ENCODE data around the gene ERCC2. TPM values are rescaled to one million over a fixed set of nuclear protein-coding genes. Genes with fewer than 3 reads are reported as not detected.

ERCC2 gene
- total and polyA plus RNA-seq, 2 donors = 5.0 to 14.2 TPM

DNA sequence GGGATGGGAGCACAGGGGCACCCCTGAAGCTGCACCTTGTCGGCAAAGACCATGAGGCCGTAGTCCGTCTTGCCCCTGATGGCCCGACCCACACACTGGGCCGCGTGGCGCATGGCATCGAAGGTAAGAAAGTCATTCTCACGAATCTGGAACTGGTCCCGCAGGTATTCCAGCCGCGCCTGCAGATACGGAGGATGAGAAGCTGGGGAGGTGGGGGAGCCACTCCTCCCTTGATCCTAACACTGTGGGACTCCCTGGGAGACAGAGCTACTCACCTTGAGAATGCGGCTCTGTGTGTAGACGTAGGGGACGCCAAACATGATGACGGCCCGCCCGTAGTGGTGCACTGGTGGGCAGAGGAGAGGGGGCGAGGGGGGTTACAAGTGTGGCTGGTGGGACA, 17.9 kb downstream of the ERCC2 start:
- peaks cover 29 to 54% of the 10 kb centered on the region in 2 donors for H3K36me3 ChIP-seq (ENCODE audit: control insufficient read depth in 2 of 2, insufficient read depth in 2 of 2, low read length in 1 of 2)
- H3K9me3 ChIP-seq (ENCODE audit: control insufficient read depth in 2 of 2, insufficient read depth in 1 of 2, low read length in 1 of 2) = no peaks in the 10 kb centered on the region
- 97% methylated on average over 20 of the region's 20 CpGs for WGBS
- no peak overlapping the region for H3K27ac ChIP-seq (ENCODE audit: low read depth in 1 of 2, low read length in 1 of 2)
- no peaks in the 10 kb centered on the region for H3K4me1 ChIP-seq (ENCODE audit: control insufficient read depth in 2 of 2, insufficient read depth in 2 of 2, low read length in 2 of 2)
- DNase-seq (ENCODE audit: low read depth in 6 of 9, low spot score in 9 of 9) = no peak
- H3K4me3 ChIP-seq (ENCODE audit: low read length in 2 of 2) = no peak overlapping the region
- peaks cover 0 to 8% of the 10 kb centered on the region in 2 donors for H3K27me3 ChIP-seq (ENCODE audit: control insufficient read depth in 2 of 2, insufficient read depth in 1 of 2, low read length in 1 of 2)

DNA sequence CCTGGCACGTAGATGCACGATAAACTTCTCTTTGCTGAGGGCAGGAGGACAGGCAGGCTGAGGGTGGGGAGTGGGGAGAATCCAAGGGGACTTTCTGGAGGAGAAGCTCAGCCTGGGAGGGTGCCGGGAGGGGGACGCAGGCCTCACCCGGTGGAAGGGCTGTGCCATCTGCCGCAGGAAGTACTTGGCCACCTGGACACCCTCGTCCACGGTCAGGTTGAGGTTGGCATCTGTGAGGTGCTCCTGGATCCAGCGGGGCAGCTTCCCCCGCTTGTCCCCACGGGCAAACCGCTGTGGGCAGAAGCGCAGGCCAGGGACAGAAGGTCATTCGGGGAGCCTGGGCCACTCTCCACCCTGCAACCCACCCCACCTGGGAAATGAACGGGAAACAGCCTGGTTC, 18.3 kb downstream of the ERCC2 start:
- Histone ChIP-seq H3K27me3 (ENCODE audit: control insufficient read depth in 2 of 2, insufficient read depth in 1 of 2, low read length in 1 of 2) (peaks cover 0 to 11% of the 10 kb centered on the region in 2 donors), H3K4me3 (ENCODE audit: low read length in 2 of 2) (no peak overlapping the region), H3K36me3 (ENCODE audit: control insufficient read depth in 2 of 2, insufficient read depth in 2 of 2, low read length in 1 of 2) (peaks cover 28 to 51% of the 10 kb centered on the region in 2 donors), H3K9me3 (ENCODE audit: control insufficient read depth in 2 of 2, insufficient read depth in 1 of 2, low read length in 1 of 2) (no peaks in the 10 kb centered on the region), H3K27ac (ENCODE audit: low read depth in 1 of 2, low read length in 1 of 2) (no peak overlapping the region), H3K4me1 (ENCODE audit: control insufficient read depth in 2 of 2, insufficient read depth in 2 of 2, low read length in 2 of 2) (no peaks in the 10 kb centered on the region)
- DNase-seq (ENCODE audit: low read depth in 6 of 9, low spot score in 9 of 9) = no peak
- WGBS = 97% methylated on average over 15 of the region's 15 CpGs

DNA sequence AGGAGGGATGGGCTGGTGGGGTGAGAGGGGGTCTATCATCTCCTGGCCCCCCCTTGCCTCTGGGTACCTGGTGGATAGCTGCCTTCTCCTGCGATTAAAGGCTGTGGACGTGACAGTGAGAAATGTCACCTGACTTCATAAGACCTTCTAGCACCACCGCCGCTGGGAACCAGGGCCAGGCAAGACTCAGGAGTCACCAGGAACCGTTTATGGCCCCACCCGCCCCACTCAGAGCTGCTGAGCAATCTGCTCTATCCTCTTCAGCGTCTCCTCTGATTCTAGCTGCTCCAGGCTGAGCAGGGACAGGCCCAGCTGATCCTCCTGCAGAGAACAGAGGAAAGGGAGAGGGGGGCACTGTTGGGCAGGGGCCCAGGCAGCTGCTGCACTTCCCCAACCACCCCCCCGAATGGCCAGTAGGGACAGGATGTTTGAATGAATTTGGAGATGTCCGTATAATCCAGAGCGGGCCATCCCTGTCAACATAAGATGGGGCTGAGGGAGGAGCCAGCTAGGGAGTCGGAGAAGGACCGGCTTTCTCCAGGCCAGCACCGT, 18.9 kb downstream of the ERCC2 start:
- 96% methylated on average over 13 of the region's 13 CpGs for WGBS
- Histone ChIP-seq H3K4me3 (ENCODE audit: low read length in 2 of 2) (no peak overlapping the region), H3K9me3 (ENCODE audit: control insufficient read depth in 2 of 2, insufficient read depth in 1 of 2, low read length in 1 of 2) (no peaks in the 10 kb centered on the region), H3K36me3 (ENCODE audit: control insufficient read depth in 2 of 2, insufficient read depth in 2 of 2, low read length in 1 of 2) (peaks cover 25 to 46% of the 10 kb centered on the region in 2 donors), H3K4me1 (ENCODE audit: control insufficient read depth in 2 of 2, insufficient read depth in 2 of 2, low read length in 2 of 2) (no peaks in the 10 kb centered on the region), H3K27me3 (ENCODE audit: control insufficient read depth in 2 of 2, insufficient read depth in 1 of 2, low read length in 1 of 2) (peaks cover 0 to 16% of the 10 kb centered on the region in 2 donors), H3K27ac (ENCODE audit: low read depth in 1 of 2, low read length in 1 of 2) (no peak overlapping the region)
- no peak for DNase-seq (ENCODE audit: low read depth in 6 of 9, low spot score in 9 of 9)

DNA sequence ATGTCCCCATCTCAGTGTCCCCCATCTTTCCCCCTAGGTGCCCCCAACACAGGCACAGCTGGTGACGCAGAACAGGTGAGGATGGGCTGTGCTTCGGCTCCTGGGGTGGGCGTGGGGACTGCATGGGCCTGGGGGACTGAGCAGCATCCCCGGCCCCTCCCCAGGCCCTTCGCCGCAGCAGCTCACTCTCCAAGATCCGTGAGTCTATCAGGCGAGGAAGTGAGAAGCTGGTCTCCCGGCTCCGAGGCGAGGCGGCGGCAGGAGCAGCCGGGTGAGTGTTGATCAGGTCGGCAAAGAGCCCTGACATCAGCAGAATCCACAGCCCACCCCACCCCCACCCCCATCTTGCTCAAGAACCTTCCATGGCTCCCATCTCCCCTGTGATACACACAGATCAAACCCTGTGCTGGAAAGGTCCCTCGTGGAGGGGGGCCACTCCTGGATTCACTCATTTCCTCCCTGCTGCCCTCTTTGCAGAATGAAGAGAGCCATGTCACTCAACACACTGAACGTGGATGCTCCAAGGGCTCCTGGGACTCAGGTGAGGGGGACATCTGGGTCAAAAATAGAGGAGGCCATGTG, 19.8 kb downstream of the ERCC2 start:
- Histone ChIP-seq H3K4me3 (ENCODE audit: low read length in 2 of 2) (no peak overlapping the region), H3K4me1 (ENCODE audit: control insufficient read depth in 2 of 2, insufficient read depth in 2 of 2, low read length in 2 of 2) (no peaks in the 10 kb centered on the region), H3K36me3 (ENCODE audit: control insufficient read depth in 2 of 2, insufficient read depth in 2 of 2, low read length in 1 of 2) (peaks cover 25 to 42% of the 10 kb centered on the region in 2 donors), H3K27ac (ENCODE audit: low read depth in 1 of 2, low read length in 1 of 2) (no peak overlapping the region), H3K9me3 (ENCODE audit: control insufficient read depth in 2 of 2, insufficient read depth in 1 of 2, low read length in 1 of 2) (no peaks in the 10 kb centered on the region), H3K27me3 (ENCODE audit: control insufficient read depth in 2 of 2, insufficient read depth in 1 of 2, low read length in 1 of 2) (peaks cover 1 to 23% of the 10 kb centered on the region in 2 donors)
- no peak for DNase-seq (ENCODE audit: low read depth in 6 of 9, low spot score in 9 of 9)
- WGBS = 94% methylated on average over 17 of the region's 17 CpGs

DNA sequence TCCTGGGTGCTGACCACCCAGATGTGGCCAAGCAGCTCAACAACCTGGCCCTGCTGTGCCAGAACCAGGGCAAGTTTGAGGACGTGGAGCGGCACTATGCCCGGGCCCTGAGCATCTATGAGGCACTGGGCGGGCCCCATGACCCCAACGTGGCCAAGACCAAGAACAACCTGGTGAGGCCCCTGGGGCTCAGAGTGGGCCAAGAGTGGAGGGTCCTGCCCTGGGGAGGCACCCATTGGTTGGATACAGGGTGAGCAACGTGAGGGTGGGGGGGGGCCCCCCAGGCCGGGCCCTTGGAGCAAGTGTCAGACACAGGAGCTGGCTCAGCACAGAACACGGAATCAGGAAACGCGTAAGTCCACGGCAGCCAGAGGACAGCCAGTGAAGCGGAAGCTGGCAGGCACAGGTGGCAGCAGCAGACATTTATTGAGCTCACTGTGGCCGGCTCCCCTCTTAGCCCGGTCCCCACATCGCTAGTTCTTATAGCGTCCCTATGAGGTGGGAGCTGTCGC, 20.9 kb downstream of the ERCC2 start:
- 95% methylated on average over 17 of the region's 17 CpGs for WGBS
- peaks cover 3 to 34% of the 10 kb centered on the region in 2 donors for H3K27me3 ChIP-seq (ENCODE audit: control insufficient read depth in 2 of 2, insufficient read depth in 1 of 2, low read length in 1 of 2)
- peaks cover 21 to 40% of the 10 kb centered on the region in 2 donors for H3K36me3 ChIP-seq (ENCODE audit: control insufficient read depth in 2 of 2, insufficient read depth in 2 of 2, low read length in 1 of 2)
- no peaks in the 10 kb centered on the region for H3K4me1 ChIP-seq (ENCODE audit: control insufficient read depth in 2 of 2, insufficient read depth in 2 of 2, low read length in 2 of 2)
- H3K27ac ChIP-seq (ENCODE audit: low read depth in 1 of 2, low read length in 1 of 2) = no peak overlapping the region
- H3K4me3 ChIP-seq (ENCODE audit: low read length in 2 of 2) = no peak overlapping the region
- H3K9me3 ChIP-seq (ENCODE audit: control insufficient read depth in 2 of 2, insufficient read depth in 1 of 2, low read length in 1 of 2) = no peaks in the 10 kb centered on the region
- DNase-seq (ENCODE audit: low read depth in 6 of 9, low spot score in 9 of 9) = no peak

DNA sequence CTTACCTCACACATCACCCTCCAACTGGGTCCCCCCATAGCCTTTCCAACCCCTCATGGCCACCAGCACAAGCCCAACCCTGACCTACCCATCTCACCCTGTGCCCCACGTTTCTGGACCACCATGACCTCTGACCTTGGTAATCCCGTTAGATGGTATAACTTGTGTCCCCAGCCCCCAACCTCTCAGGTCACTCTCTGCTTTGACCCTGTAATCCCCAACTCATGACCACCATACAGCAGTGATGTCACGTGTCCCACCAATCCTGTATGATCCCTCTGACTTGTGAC, 21.3 kb downstream of the ERCC2 start:
- peaks cover 18 to 36% of the 10 kb centered on the region in 2 donors for H3K36me3 ChIP-seq (ENCODE audit: control insufficient read depth in 2 of 2, insufficient read depth in 2 of 2, low read length in 1 of 2)
- WGBS = 78% methylated on average over 3 of the region's 3 CpGs
- H3K4me3 ChIP-seq (ENCODE audit: low read length in 2 of 2) = no peak overlapping the region
- DNase-seq (ENCODE audit: low read depth in 6 of 9, low spot score in 9 of 9) = no peak
- H3K4me1 ChIP-seq (ENCODE audit: control insufficient read depth in 2 of 2, insufficient read depth in 2 of 2, low read length in 2 of 2) = no peaks in the 10 kb centered on the region
- H3K27ac ChIP-seq (ENCODE audit: low read depth in 1 of 2, low read length in 1 of 2) = no peak overlapping the region
- no peaks in the 10 kb centered on the region for H3K9me3 ChIP-seq (ENCODE audit: control insufficient read depth in 2 of 2, insufficient read depth in 1 of 2, low read length in 1 of 2)
- peaks cover 3 to 38% of the 10 kb centered on the region in 2 donors for H3K27me3 ChIP-seq (ENCODE audit: control insufficient read depth in 2 of 2, insufficient read depth in 1 of 2, low read length in 1 of 2)

DNA sequence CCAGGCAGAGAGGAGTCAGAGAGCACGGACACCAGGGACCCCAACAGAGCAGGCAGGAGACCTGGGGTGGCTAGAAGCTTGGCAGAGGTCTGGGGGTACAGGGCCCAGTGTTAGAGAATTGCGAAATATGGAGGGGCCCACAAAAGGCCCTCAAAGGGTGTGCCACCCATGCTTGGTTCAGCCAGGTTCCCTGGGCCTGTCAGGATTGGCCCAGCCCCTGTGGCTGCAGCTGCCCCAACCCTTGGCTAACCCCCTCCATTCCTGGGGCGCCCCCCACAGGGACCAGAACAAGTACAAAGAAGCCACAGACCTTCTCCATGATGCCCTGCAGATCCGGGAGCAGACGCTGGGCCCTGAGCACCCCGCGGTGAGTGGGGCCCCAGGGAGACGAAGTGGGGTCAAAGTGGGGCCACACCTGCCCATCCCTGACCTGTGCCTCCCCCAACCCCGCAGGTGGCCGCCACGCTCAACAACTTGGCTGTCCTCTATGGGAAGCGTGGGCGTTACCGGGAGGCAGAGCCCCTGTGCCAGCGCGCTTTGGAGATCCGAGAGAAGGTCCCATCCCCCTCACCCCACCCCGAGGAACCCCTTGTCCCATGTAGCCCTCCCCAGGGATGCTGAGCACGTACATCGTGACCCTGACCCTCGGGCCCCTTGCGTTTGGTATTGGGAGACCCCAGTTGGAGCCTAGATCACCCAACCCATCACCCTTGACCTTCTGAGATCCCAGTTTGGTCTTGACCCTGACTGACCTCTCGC, 21.8 kb downstream of the ERCC2 start:
- 91% methylated on average over 23 of the region's 23 CpGs for whole genome bisulfite sequencing
- no peaks in the 10 kb centered on the region for H3K9me3 ChIP-seq (ENCODE audit: control insufficient read depth in 2 of 2, insufficient read depth in 1 of 2, low read length in 1 of 2)
- H3K36me3 ChIP-seq (ENCODE audit: control insufficient read depth in 2 of 2, insufficient read depth in 2 of 2, low read length in 1 of 2) = peaks cover 15 to 31% of the 10 kb centered on the region in 2 donors
- H3K4me1 ChIP-seq (ENCODE audit: control insufficient read depth in 2 of 2, insufficient read depth in 2 of 2, low read length in 2 of 2) = no peaks in the 10 kb centered on the region
- H3K27ac ChIP-seq (ENCODE audit: low read depth in 1 of 2, low read length in 1 of 2) = no peak overlapping the region
- H3K4me3 ChIP-seq (ENCODE audit: low read length in 2 of 2) = no peak overlapping the region
- no peak for DNase-seq (ENCODE audit: low read depth in 6 of 9, low spot score in 9 of 9)
- H3K27me3 ChIP-seq (ENCODE audit: control insufficient read depth in 2 of 2, insufficient read depth in 1 of 2, low read length in 1 of 2) = peaks cover 3 to 42% of the 10 kb centered on the region in 2 donors

DNA sequence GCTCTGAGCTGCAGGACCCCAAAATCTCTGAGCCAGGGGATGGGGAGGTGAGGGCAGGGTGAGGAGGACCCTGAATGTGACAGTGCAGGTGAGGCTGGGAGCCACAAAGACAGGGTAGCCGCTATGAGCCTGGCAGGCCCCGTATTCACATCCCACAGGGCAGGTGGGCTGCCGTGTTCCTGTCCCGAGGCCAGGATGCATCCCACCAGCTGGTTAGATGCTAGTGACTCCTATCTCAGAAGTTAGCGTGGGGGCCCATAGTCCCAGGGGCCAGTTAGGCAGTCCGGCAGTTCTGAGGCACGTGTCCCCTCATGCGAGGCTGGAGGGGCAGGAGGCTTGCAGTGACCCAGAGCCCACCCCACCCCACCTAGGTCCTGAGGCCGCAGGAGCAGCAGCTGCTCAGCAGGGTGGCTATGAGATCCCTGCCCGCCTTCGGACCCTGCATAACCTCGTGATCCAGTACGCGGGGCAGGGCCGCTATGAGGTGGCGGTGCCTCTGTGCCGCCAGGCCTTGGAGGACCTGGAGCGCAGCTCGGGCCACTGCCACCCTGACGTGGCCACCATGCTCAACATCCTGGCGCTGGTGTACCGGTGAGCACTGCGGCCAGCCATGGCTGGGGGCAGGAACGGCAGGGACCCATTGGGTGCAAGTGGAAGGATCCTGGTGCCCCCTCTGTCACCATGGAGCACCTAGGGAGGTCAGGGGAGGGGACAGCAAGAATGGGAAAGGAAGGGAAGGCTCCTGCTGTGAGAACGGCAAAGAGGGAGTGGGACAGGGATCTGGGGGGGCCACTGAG, 22.6 kb downstream of the ERCC2 start:
- Histone ChIP-seq H3K9me3 (ENCODE audit: control insufficient read depth in 2 of 2, insufficient read depth in 1 of 2, low read length in 1 of 2) (no peaks in the 10 kb centered on the region), H3K27ac (ENCODE audit: low read depth in 1 of 2, low read length in 1 of 2) (no peak overlapping the region), H3K27me3 (ENCODE audit: control insufficient read depth in 2 of 2, insufficient read depth in 1 of 2, low read length in 1 of 2) (peaks cover 3 to 47% of the 10 kb centered on the region in 2 donors), H3K36me3 (ENCODE audit: control insufficient read depth in 2 of 2, insufficient read depth in 2 of 2, low read length in 1 of 2) (peaks cover 9 to 26% of the 10 kb centered on the region in 2 donors), H3K4me1 (ENCODE audit: control insufficient read depth in 2 of 2, insufficient read depth in 2 of 2, low read length in 2 of 2) (no peaks in the 10 kb centered on the region), H3K4me3 (ENCODE audit: low read length in 2 of 2) (no peak overlapping the region)
- no peak for DNase-seq (ENCODE audit: low read depth in 6 of 9, low spot score in 9 of 9)
- 84% methylated on average over 25 of the region's 25 CpGs for WGBS

DNA sequence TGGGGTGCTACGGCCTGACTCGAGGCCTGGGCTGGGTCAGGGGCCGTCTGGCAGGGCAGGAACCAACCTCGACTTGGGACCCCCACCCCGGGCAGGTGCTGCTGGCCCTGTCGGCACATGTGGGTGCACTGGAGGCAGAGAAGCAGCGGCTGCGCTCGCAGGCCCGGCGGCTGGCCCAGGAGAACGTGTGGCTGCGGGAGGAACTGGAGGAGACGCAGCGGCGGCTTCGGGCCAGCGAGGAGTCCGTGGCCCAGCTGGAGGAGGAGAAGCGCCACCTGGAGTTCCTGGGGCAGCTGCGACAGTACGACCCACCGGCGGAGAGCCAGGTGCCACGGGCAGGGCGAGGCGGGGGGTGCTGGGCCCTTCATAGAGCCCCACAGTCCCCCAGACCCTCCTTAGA, 23.9 kb downstream of the ERCC2 start:
- Histone ChIP-seq H3K4me1 (ENCODE audit: control insufficient read depth in 2 of 2, insufficient read depth in 2 of 2, low read length in 2 of 2) (no peaks in the 10 kb centered on the region), H3K36me3 (ENCODE audit: control insufficient read depth in 2 of 2, insufficient read depth in 2 of 2, low read length in 1 of 2) (peaks cover 2 to 14% of the 10 kb centered on the region in 2 donors), H3K27ac (ENCODE audit: low read depth in 1 of 2, low read length in 1 of 2) (no peak overlapping the region), H3K9me3 (ENCODE audit: control insufficient read depth in 2 of 2, insufficient read depth in 1 of 2, low read length in 1 of 2) (no peaks in the 10 kb centered on the region), H3K27me3 (ENCODE audit: control insufficient read depth in 2 of 2, insufficient read depth in 1 of 2, low read length in 1 of 2) (peaks cover 3 to 60% of the 10 kb centered on the region in 2 donors), H3K4me3 (ENCODE audit: low read length in 2 of 2) (no peak overlapping the region)
- WGBS = 42% methylated on average over 27 of the region's 27 CpGs
- DNase-seq (ENCODE audit: low read depth in 6 of 9, low spot score in 9 of 9) = no peak
